ENCODE data around the gene DBNDD2.

DBNDD2 gene

GRCh38 chr20:45423700-45424099 lies 15.6 kb downstream of the DBNDD2 start:
- Histone ChIP-seq H3K36me3 (ENCODE audit: insufficient read depth, low read depth, low read length) (peaks cover 64% of the 10 kb centered on the region), H3K27me3 (ENCODE audit: insufficient read depth, low read length) (no peaks in the 10 kb centered on the region), H3K4me3 (ENCODE audit: low read length) (no peak overlapping the region), H3K9ac (ENCODE audit: low read depth, low read length) (no peak overlapping the region), H3K27ac (ENCODE audit: low read length) (no peak overlapping the region), H3K9me3 (ENCODE audit: insufficient read depth, low read depth, low read length) (no peaks in the 10 kb centered on the region), H3K4me1 (ENCODE audit: insufficient read depth, low read length) (no peaks in the 10 kb centered on the region)

- H3K27ac ChIP-seq (ENCODE audit: low read length) = no peak overlapping the region
- H3K4me3 ChIP-seq (ENCODE audit: low read length) = no peak overlapping the region
- H3K9me3 ChIP-seq (ENCODE audit: insufficient read depth, low read depth, low read length) = no peaks in the 10 kb centered on the region
- peaks cover 45% of the 10 kb centered on the region for H3K36me3 ChIP-seq (ENCODE audit: insufficient read depth, low read depth, low read length)
- H3K9ac ChIP-seq (ENCODE audit: low read depth, low read length) = no peak overlapping the region
- no peaks in the 10 kb centered on the region for H3K4me1 ChIP-seq (ENCODE audit: insufficient read depth, low read length)
- no peaks in the 10 kb centered on the region for H3K27me3 ChIP-seq (ENCODE audit: insufficient read depth, low read length)
Measured at GRCh38 chr20:45425561-45425960, 17.5 kb downstream of the DBNDD2 start.

- Histone ChIP-seq H3K4me3 (ENCODE audit: low read length) (no peak overlapping the region), H3K27me3 (ENCODE audit: insufficient read depth, low read length) (no peaks in the 10 kb centered on the region), H3K36me3 (ENCODE audit: insufficient read depth, low read depth, low read length) (peaks cover 36% of the 10 kb centered on the region), H3K4me1 (ENCODE audit: insufficient read depth, low read length) (no peaks in the 10 kb centered on the region), H3K9ac (ENCODE audit: low read depth, low read length) (no peak overlapping the region), H3K27ac (ENCODE audit: low read length) (no peak overlapping the region), H3K9me3 (ENCODE audit: insufficient read depth, low read depth, low read length) (no peaks in the 10 kb centered on the region)
Measured at GRCh38 chr20:45426320-45427016, 18.4 kb downstream of the DBNDD2 start.

GRCh38 chr20:45427236-45428149 lies 19.4 kb downstream of the DBNDD2 start:
- H3K36me3 ChIP-seq (ENCODE audit: insufficient read depth, low read depth, low read length) = peaks cover 27% of the 10 kb centered on the region
- H3K4me1 ChIP-seq (ENCODE audit: insufficient read depth, low read length) = no peaks in the 10 kb centered on the region
- H3K9ac ChIP-seq (ENCODE audit: low read depth, low read length) = no peak overlapping the region
- no peak overlapping the region for H3K4me3 ChIP-seq (ENCODE audit: low read length)
- H3K9me3 ChIP-seq (ENCODE audit: insufficient read depth, low read depth, low read length) = no peaks in the 10 kb centered on the region
- H3K27ac ChIP-seq (ENCODE audit: low read length) = no peak overlapping the region
- H3K27me3 ChIP-seq (ENCODE audit: insufficient read depth, low read length) = no peaks in the 10 kb centered on the region

GRCh38 chr20:45429618-45430017 lies 21.5 kb downstream of the DBNDD2 start:
- no peak overlapping the region for H3K27ac ChIP-seq (ENCODE audit: low read length)
- H3K27me3 ChIP-seq (ENCODE audit: insufficient read depth, low read length) = no peaks in the 10 kb centered on the region
- peaks cover 5% of the 10 kb centered on the region; the same call in 1 of the 2 replicates for H3K4me1 ChIP-seq (ENCODE audit: insufficient read depth, low read length)
- H3K4me3 ChIP-seq (ENCODE audit: low read length) = no peak overlapping the region
- H3K9ac ChIP-seq (ENCODE audit: low read depth, low read length) = no peak overlapping the region
- no peaks in the 10 kb centered on the region for H3K9me3 ChIP-seq (ENCODE audit: insufficient read depth, low read depth, low read length)
- H3K36me3 ChIP-seq (ENCODE audit: insufficient read depth, low read depth, low read length) = peaks cover 11% of the 10 kb centered on the region

- no peak overlapping the region for H3K4me3 ChIP-seq (ENCODE audit: low read length)
- H3K4me1 ChIP-seq (ENCODE audit: insufficient read depth, low read length) = peaks cover 5% of the 10 kb centered on the region; the same call in 1 of the 2 replicates
- no peaks in the 10 kb centered on the region for H3K36me3 ChIP-seq (ENCODE audit: insufficient read depth, low read depth, low read length)
- no peaks in the 10 kb centered on the region for H3K9me3 ChIP-seq (ENCODE audit: insufficient read depth, low read depth, low read length)
- H3K27me3 ChIP-seq (ENCODE audit: insufficient read depth, low read length) = peaks cover 9% of the 10 kb centered on the region
- no peak overlapping the region for H3K9ac ChIP-seq (ENCODE audit: low read depth, low read length)
- no peak overlapping the region for H3K27ac ChIP-seq (ENCODE audit: low read length)
Measured at GRCh38 chr20:45432294-45432693, 24.2 kb downstream of the DBNDD2 start.

GRCh38 chr20:45433316-45433715 lies 25.2 kb downstream of the DBNDD2 start:
- peaks cover 9% of the 10 kb centered on the region for H3K27me3 ChIP-seq (ENCODE audit: insufficient read depth, low read length)
- H3K9me3 ChIP-seq (ENCODE audit: insufficient read depth, low read depth, low read length) = no peaks in the 10 kb centered on the region
- H3K4me3 ChIP-seq (ENCODE audit: low read length) = no peak overlapping the region
- no peak overlapping the region for H3K9ac ChIP-seq (ENCODE audit: low read depth, low read length)
- no peak overlapping the region for H3K27ac ChIP-seq (ENCODE audit: low read length)
- H3K36me3 ChIP-seq (ENCODE audit: insufficient read depth, low read depth, low read length) = no peaks in the 10 kb centered on the region
- peaks cover 5% of the 10 kb centered on the region; the same call in 1 of the 2 replicates for H3K4me1 ChIP-seq (ENCODE audit: insufficient read depth, low read length)

GRCh38 chr20:45433976-45434375 lies 25.9 kb downstream of the DBNDD2 start:
- Histone ChIP-seq H3K36me3 (ENCODE audit: insufficient read depth, low read depth, low read length) (no peaks in the 10 kb centered on the region), H3K9me3 (ENCODE audit: insufficient read depth, low read depth, low read length) (no peaks in the 10 kb centered on the region), H3K4me3 (ENCODE audit: low read length) (no peak overlapping the region), H3K4me1 (ENCODE audit: insufficient read depth, low read length) (peaks cover 5% of the 10 kb centered on the region; the same call in 1 of the 2 replicates), H3K27ac (ENCODE audit: low read length) (no peak overlapping the region), H3K9ac (ENCODE audit: low read depth, low read length) (no peak overlapping the region), H3K27me3 (ENCODE audit: insufficient read depth, low read length) (peaks cover 9% of the 10 kb centered on the region)

GRCh38 chr20:45436732-45437485 lies 28.8 kb downstream of the DBNDD2 start:
- peaks cover 9% of the 10 kb centered on the region for H3K27me3 ChIP-seq (ENCODE audit: insufficient read depth, low read length)
- peaks cover 9% of the 10 kb centered on the region; the same call in 1 of the 2 replicates for H3K4me1 ChIP-seq (ENCODE audit: insufficient read depth, low read length)
- peak overlapping the region; percentile 70 for H3K4me3 ChIP-seq (ENCODE audit: low read length)
- H3K27ac ChIP-seq (ENCODE audit: low read length) = no peak overlapping the region
- no peaks in the 10 kb centered on the region for H3K36me3 ChIP-seq (ENCODE audit: insufficient read depth, low read depth, low read length)
- peak overlapping the region; percentile 71 for H3K9ac ChIP-seq (ENCODE audit: low read depth, low read length)
- no peaks in the 10 kb centered on the region for H3K9me3 ChIP-seq (ENCODE audit: insufficient read depth, low read depth, low read length)

GRCh38 chr20:45440424-45440823 lies 32.3 kb downstream of the DBNDD2 start:
- no peaks in the 10 kb centered on the region for H3K36me3 ChIP-seq (ENCODE audit: insufficient read depth, low read depth, low read length)
- no peak overlapping the region for H3K9ac ChIP-seq (ENCODE audit: low read depth, low read length)
- H3K27me3 ChIP-seq (ENCODE audit: insufficient read depth, low read length) = peaks cover 9% of the 10 kb centered on the region
- no peak overlapping the region for H3K27ac ChIP-seq (ENCODE audit: low read length)
- H3K9me3 ChIP-seq (ENCODE audit: insufficient read depth, low read depth, low read length) = no peaks in the 10 kb centered on the region
- H3K4me3 ChIP-seq (ENCODE audit: low read length) = no peak overlapping the region
- H3K4me1 ChIP-seq (ENCODE audit: insufficient read depth, low read length) = peaks cover 4% of the 10 kb centered on the region; the same call in 1 of the 2 replicates

- H3K27me3 ChIP-seq (ENCODE audit: insufficient read depth, low read length) = peaks cover 4% of the 10 kb centered on the region; the same call in 1 of the 2 replicates
Measured at GRCh38 chr20:45440891-45441685, 33.0 kb downstream of the DBNDD2 start.

More at GRCh38 chr20:45440891-45441685, 33.0 kb downstream of the DBNDD2 start:
- peaks cover 4% of the 10 kb centered on the region; the same call in 1 of the 2 replicates for H3K4me1 ChIP-seq (ENCODE audit: insufficient read depth, low read length)
- H3K27ac ChIP-seq (ENCODE audit: low read length) = no peak overlapping the region
- no peaks in the 10 kb centered on the region for H3K9me3 ChIP-seq (ENCODE audit: insufficient read depth, low read depth, low read length)
- H3K36me3 ChIP-seq (ENCODE audit: insufficient read depth, low read depth, low read length) = no peaks in the 10 kb centered on the region
- no peak overlapping the region for H3K4me3 ChIP-seq (ENCODE audit: low read length)
- H3K9ac ChIP-seq (ENCODE audit: low read depth, low read length) = no peak overlapping the region
